GM19395 (cell line): ENCODE measurements around the gene VWA3B.
"Not testable (repeated sequence)": the region's sequence is repeated elsewhere in the genome, so short reads cannot be mapped to it uniquely, and the experiment has no call there.

Experiments
- ATAC-seq: cut with Tn5 transposase; IDR thresholded peaks from one replicate; pipeline ENCODE4 v1.9.1; 2021; ENCODE audit warnings: mild to moderate bottlenecking, moderate library complexity; ENCODE audit not compliant: unreplicated experiment

VWA3B gene

DNA sequence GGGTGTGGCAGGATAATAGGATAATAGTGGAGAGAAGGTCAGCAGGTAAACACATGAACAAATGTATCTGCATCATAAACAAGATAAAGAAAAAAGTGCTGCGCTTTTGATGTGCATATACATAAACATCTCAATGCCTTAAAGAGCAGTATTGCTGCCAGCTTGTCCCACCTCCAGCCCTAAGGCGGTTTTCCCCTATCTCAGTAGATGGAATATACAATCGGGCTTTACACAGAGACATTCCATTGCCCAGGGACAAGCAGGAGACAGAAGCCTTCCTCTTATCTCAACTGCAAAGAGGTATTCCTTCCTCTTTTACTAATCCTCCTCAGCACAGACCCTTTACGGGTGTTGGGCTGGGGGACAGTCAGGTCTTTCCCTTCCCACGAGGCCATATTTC, 43.1 kb downstream of the VWA3B start:
- ATAC-seq: not testable (repeated sequence)

DNA sequence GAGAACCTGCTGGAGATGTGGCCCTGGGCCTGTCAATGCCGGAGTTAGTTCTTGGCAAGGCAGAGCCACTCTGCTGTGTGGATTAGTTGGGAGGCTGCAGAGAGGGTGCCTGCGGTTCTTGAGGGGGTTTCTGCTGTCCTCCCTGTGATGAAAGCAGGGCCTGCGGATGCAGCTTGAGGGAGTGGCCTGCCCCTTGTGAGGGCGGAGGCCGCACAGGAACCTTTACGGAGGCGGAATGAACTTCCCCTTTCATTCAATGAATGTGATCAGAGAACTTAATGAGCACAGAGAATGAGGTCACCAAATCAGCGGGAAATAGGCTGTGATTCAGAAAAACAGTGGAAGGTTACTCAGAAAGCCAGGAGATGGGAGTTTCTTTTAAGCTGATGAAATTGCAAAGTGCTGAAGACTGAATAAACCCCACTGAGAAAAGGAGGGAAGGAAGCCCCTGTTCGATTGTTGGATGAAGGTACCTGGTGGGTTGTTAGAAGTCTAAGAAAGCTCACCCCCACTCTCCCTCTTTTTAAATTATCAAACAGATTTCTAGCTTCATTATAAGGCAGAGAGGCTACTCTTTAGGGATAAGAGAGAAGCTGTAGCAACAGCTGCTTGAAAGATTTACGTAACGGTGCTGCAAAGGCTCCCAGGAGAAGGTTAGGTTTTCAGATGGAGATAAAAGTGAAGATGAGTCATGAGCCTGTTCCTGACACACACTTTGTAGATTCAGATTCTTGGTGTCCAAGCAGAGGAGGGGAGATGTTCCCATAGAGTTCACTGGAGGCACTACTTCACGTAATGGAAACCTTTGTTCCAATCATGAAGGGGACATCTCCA, 47.4 kb downstream of the VWA3B start:
- ATAC-seq: no peak

DNA sequence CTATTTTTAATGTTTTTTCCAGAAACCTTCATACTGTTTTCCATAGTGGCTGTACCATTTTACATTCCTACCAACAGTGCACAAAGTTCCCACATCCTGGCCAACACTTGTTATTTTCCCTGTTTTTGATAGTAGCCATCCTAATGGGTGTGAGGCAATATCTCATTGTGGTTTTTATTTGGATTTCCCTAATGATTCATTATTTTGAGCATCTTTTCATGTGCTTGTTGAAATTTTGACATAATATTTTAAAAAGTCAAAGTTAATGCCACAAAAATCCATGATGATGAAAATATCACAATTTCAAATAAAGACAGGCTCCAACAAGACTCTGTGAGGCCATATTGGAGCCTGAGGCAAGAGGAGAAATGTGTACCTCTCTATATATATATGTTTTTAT, 50.2 kb downstream of the VWA3B start:
- ATAC-seq: no peak

DNA sequence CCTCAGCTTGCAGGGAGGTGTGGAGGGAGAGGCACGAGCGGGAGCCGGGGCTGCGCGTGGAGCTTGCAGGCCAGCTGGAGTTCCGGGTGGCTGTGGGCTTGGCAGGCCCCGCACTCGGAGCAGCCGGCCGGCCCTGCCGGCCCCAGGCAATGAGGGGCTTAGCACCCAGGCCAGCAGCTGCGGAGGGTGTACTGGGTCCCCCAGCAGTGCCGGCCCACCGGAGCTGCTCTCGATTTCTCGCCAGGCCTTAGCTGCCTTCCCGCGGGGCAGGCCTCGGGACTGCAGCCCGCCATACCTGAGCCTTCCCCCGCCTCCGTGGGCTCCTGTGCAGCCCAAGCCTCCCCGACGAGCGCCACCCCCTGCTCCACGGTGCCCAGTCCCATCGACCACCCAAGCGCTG, 52.0 kb downstream of the VWA3B start:
- not testable (repeated sequence) for ATAC-seq

DNA sequence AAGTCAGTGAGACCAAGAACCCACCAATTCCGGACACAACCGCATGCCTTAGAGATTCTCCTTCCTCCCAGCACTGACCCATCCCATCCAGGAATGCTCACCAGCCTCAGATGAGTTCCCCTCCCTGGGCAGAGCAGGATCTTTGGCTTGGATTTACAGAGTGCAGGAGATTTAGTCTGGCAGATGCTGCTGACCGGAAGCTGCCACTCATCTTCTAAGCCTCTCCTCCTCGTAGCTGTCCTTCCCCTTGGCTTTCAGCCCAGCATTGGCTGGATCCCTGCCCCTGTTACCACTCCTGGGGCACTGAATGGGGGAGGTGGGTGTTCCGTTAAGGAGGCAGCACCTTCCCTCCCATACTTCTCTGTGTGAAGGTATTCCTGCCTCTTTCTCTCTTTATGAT, 53.2 kb downstream of the VWA3B start:
- ATAC-seq: no peak

DNA sequence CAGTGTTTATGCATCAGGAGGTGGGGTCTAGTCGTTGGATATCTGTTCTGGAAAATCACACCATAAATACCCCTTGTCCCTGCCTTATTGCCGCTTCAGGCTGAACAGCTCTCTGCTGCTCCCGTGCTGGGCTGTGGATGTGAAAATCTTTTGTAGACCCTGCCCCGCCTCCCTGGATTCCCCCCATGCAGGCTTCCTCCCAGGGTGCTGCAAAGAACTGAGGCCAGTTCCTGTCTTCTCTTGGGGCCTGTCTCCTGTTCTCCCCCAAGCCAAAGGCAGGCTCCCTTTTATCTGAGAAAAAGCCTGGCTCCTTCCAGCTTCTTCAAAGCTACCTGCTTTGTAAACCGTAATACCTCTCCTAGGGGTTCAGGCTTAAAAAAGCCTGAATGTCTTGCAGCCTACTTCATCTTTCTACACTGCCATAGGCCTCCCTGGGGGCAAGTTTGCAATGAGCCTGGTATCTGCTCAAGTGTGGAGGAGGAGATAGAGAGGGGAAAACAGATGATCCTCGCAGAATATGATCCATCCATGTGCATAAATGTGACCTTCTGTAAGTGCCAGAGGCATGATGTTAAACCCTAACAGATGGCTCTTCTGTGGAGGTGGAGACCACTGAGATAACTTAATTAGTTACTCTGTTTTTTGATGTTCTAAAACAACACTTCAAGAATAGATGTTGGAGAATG, 55.3 kb downstream of the VWA3B start:
- ATAC-seq: no peak

DNA sequence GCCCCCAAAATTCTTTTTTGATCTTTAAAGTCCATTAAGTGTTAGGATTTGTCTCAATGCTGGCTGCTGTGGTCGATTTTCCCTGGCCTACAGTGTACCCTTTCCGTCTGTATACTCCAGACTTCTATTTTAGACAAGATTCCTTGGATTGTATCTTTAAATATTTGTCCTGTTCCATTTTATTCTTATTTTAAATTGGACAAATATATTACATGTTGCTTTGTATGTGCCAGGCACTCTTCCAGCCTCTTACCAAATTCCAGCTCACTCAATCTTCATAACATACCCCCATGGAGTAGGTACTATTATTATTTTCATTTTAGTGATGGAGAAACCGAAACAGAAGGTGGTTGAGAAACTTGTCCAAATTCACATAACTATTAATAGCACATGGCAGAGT, 58.1 kb downstream of the VWA3B start:
- no peak for ATAC-seq

DNA sequence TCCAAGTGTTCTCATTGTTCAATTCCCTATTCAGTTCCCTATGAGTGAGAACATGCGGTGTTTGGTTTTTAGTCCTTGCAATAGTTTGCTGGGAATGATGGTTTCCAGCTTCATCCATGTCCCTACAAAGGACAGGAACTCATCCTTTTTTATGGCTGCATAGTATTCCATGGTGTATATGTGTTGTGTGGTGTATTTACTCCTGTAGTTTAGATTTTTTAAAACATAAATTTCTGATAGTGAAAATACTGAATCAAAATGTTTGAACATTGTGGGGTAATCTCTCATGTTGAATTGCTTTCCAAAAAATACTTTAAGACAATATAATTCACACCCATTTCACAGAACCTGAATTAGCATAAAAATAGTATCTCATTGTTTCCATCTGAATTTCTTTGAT, 60.9 kb downstream of the VWA3B start:
- ATAC-seq: not testable (repeated sequence)

DNA sequence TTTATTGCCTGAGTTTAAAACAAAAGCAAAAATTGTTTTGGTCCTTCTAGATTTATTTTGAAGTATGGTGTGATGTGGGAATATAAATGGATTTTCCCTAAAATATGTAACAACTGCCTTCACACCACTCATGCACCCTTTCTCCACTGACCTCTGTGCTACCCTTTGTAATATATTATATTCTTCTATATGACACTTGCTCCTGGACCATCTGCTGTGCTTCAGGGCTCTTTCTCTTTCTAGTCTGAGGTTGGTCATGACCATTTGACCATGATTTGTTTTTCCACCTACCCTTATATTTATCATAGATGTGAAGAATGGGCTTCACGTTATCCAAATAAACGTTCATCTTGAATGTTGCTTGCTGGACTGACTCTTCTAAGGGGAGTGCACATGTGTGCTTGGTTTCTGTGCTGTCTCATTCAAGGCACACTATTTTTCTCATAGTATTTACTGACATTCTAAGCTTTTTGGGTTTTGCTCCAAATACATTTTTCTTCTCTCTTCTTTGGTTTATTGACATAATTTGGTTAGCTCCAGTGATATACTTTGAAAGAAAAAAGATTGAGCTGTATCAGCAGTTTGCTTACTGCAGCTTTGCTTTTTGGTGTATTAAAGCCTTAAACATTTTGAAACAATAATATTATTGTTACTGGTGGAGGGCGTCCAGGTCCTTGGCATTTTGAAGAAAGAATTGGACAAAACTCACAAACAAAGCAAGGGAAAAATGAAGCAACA, 61.8 kb downstream of the VWA3B start:
- ATAC-seq: no peak

DNA sequence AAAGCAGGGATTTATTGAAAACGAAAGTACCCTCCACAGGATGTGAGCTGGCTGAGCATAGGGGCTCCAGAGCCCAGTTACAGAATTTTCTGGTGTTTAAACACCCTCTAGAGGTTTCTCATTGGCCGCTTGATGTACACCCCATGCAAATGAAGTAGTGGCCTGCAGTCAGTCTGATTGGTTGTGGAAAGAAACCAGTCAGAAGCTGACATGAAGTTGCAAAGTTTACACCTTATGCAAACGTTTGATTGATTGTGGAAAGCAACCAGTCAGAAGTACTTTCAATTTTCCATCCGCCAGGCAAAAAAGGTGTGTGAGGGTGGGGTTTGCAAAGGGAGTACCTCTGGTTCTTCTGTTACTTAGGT, 62.3 kb downstream of the VWA3B start:
- ATAC-seq: no peak

DNA sequence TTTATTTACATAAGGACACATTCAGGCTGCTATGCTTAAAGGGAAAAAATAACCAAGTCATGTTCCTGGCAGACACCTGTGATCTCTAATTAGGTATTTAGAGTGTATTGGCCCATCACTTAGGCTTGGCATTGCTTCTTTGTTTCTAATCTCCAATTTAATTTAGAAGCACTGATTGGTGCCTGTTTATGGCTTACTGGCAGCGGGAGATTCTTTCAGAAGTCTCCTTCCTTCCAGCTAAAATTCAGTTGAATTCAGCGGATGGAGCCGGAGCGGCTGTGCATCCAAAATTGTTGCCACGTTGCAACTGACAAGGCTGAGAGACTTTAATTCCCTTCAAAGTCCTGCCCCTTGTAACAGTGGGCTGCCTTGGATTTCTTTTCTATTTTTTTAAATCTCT, 66.5 kb downstream of the VWA3B start:
- ATAC-seq: no peak

DNA sequence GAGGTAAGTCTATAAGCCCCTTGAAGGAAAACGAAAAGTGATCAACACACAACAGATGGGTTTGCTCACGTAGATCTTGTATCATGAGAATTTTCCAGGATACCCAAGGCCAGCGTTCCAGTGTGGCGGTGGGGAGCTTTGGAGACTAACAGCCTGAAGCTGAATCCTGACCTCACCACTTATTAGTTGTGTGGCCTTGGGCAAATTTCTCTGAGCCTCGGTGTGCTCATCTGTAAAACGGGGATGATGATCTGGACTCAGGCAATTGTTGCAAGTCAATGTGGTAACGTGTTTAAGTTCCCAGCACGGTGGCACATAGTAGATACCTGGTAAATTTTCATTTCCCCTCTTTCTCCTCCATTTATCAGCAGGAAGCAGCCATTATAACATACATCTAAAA, 68.3 kb downstream of the VWA3B start:
- ATAC-seq: no peak

DNA sequence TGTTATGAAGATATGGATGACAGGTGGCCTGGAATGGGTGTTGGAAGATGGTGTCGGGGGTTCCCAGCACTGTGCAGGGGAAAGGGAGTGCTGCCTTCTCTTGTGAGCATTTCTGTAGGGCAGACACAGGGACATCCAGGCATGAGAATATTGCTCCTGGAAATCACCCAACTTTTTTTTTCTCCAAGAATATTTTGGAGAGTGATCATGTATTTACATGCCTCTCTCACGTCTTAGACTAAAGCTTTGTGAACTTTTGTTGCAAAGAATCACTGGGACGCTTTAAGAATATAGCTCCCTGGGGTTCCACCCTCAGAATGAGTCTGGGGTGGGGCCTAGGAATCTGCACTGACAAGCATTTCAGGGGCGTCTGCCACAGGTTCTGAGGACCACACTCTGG, 68.7 kb downstream of the VWA3B start:
- no peak for ATAC-seq

DNA sequence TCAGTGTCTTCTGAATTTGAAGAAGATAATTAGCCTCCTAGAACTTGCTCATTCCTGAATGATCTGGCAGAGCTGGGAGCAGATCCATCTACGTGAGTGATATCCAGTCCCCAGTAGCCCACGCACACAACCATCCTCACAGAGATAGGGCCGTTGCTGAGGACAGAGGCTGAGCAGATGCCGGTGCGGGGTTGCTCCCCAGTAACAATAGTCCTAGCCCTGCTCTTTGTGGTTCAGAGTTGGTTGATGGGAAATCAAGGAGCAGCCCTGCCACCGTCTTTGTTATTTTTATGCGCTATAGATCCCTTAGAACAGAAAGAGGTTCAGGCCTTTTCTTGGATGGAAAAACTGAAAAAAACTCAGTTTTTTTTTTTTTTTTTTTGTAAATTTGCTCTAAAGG, 69.3 kb downstream of the VWA3B start:
- no peak for ATAC-seq

DNA sequence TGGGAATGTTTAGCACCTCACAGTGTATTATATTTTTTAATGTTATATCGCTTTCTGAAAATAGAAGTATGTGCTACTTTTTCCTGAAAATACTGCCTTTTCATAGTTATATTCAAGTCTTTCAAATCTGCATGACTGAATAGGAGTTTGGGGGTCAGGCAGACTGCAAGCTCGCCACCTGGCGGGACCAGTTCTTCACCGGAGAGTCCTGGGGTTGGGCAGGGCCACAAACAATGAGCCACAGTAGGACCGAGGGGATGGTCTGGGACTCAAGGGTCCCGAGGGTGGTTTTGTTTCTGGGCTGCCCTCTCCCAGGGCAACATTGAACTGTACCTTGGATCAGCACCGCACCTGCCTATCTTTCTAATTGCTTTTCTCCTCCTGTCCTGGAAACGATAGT, 70.6 kb downstream of the VWA3B start:
- ATAC-seq: no peak

DNA sequence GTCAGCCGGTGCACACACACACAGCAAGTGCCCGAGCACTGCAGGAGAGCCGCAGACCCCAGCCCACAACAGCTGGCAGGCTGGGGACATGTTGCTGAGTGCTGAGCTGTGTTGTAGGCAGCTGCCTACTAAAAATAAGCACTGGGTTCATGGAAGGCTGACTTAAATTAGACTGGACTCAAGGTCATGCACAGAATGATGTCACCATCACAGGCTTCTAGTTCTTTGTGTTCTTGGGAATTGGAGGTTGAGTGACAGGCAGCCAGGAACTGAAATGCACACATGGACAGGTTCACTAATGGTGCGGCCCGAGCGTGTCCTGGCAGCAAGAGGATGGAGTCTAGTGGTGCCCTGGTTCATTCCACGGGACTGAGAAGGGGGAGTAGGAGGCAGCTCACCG, 71.3 kb downstream of the VWA3B start:
- ATAC-seq: no peak

DNA sequence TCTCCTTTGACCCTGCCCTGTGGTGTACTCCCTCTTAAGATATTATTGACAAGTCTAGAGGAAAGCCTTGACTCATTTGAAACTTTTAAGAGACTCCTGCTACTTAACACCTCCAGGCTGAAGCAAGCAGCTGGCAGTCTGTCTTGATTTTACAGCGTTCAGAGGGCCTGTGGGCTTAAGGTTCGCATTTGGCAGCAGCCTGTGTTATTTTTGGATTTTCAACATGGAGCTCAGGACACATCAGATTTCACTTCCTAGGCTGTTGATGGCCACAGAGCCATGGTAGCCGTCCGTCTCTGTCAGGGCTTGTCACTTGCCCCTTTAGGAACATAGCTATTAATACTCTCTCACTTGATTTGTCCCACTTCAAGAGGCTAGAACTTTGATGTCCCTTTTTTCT, 73.6 kb downstream of the VWA3B start:
- ATAC-seq: no peak

DNA sequence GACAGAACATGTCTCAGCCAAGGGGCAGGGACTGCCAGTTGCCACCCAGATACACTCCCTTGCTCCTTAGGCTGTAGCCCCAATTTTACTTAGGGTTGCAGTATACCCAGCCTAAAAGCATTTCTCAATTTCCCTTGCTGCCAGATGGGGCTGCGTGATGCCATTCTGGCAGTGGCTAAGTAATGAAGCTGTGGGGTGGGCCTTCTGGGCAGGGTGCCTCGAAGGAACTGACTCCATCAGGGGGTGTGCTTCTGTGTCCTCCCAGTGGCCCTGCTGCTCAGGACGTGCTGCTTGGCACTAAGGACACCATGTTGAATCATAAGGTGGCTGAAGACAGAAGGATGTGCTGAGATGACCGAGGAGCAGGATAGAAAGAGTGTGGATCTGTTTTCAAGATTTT, 74.2 kb downstream of the VWA3B start:
- ATAC-seq: no peak

DNA sequence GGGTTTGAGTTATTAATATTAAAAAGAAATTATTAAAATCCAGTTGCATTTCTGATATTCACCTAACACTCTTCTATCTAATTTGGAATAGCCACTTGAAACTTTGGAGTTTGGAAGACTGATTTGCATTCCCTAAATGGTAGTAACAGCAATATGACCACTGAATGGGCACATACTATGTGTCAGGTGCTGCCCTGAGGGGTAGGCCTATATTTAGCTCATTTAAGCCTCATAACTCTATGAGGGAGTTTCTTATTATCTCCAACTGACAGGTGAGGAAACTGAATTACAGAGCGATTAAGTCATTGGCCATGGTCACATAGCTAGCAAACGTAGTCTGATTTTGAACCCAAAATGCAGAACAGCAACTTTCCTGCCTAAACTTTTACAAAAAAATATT, 77.3 kb downstream of the VWA3B start:
- no peak for ATAC-seq

DNA sequence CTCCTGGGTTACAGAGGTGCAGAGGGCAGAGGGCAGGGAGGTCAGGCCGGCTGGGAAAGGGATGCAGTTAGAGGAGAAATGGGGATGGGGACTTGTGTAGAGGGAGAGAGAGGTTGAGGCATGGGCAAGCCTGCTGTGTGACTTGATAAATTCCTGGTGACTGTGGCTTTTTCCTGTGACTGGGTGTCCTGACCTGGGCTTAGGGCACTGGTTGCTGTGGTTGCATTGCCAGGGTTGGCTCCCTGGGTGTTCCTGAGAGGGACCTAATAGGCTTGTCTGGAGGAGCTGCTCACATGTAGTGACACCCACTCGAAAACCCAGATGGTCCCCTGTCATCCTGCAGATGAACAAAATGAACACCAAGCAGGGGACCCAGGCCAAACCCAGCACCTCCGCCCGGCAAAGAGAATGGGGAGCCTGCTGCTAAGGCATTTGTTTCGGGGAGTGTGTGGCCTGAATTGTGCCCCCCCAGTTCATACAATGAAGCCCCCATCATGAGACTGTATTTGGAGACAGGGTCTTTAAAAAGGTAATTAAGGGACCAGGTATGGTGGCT, 78.6 kb downstream of the VWA3B start:
- no peak for ATAC-seq

DNA sequence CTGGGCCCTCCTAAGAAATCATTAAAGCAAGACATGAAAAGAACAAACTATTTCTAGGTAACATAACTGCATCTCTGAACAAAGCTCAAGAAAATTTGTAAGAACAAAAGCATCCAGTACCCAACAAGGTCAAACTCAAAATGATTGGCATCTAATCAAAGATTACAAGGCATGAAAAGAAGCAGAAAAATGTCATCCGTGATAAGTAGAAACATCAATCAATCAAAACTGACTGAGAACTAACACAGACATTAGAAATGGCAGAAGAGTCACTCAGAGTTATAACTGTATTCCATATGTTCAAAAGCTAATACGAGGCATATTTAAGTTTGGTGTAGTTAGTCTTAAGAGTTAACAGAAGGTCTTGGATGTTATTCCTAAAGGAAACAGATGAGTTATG, 80.9 kb downstream of the VWA3B start:
- ATAC-seq: no peak

DNA sequence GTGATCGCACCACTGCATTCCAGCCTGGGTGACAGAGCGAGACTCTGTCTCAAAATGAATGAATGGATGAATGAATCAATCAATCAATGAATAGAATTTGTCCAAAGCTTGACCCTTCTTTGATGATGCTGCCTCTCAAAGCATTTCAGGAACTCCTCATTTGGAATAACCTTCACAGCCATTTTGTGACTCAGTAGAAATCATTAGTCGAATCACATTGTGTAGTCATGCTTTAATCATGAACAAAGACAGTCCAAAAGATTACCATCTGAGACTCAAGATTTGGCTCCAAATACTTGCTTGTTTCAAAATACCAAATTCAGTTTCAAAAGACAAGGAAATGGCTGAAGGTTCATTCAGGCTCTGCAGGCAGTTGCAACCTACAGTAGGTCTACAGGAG, 83.1 kb downstream of the VWA3B start:
- ATAC-seq: no peak
